GM19240 (cell line): ENCODE data around the gene THOC5.
"Not testable (repeated sequence)": the region's sequence is repeated elsewhere in the genome, so short reads cannot be mapped to it uniquely, and the experiment has no call there.

Experiments used
- DNase-seq: peaks from one replicate; pipeline ENCODE4 v3.0.0; 2011; ENCODE audit warnings: low spot score; ENCODE audit not compliant: insufficient read length

THOC5 gene

GRCh38 chr22:29511126-29511862, 42.3 kb downstream of the THOC5 start:
- no peak for DNase-seq

GRCh38 chr22:29510542-29510941, 43.0 kb downstream of the THOC5 start:
- no peak for DNase-seq

GRCh38 chr22:29509815-29510214, 43.7 kb downstream of the THOC5 start:
- DNase-seq: no peak

- DNase-seq: no peak
Measured at GRCh38 chr22:29509298-29509697, 44.3 kb downstream of the THOC5 start.

- DNase-seq: no peak
Measured at GRCh38 chr22:29503811-29504372, 49.7 kb downstream of the THOC5 start.

- DNase-seq: no peak
Measured at GRCh38 chr22:29499852-29500251, 53.7 kb downstream of the THOC5 start.

- no peak for DNase-seq
Measured at GRCh38 chr22:29493636-29494035, 59.9 kb downstream of the THOC5 start.

GRCh38 chr22:29491012-29491411, 62.5 kb downstream of the THOC5 start:
- no peak for DNase-seq

GRCh38 chr22:29489127-29489780, 64.3 kb downstream of the THOC5 start:
- not testable (repeated sequence) for DNase-seq

- DNase-seq: no peak
Measured at GRCh38 chr22:29487426-29487986, 66.1 kb downstream of the THOC5 start.

- no peak for DNase-seq
Measured at GRCh38 chr22:29485448-29485847, 68.1 kb downstream of the THOC5 start.

GRCh38 chr22:29484642-29485041, 68.9 kb downstream of the THOC5 start:
- no peak for DNase-seq

- DNase-seq: no peak
Measured at GRCh38 chr22:29483254-29483653, 70.3 kb downstream of the THOC5 start.

GRCh38 chr22:29482726-29483125, 70.8 kb downstream of the THOC5 start:
- no peak for DNase-seq

GRCh38 chr22:29482253-29482652, 71.3 kb downstream of the THOC5 start:
- DNase-seq: no peak

- DNase-seq: no peak
Measured at GRCh38 chr22:29481265-29482000, 72.1 kb downstream of the THOC5 start.

- DNase-seq: no peak
Measured at GRCh38 chr22:29480512-29481264, 72.9 kb downstream of the THOC5 start.

- no peak for DNase-seq
Measured at GRCh38 chr22:29480262-29480511, 73.4 kb downstream of the THOC5 start.

- no peak for DNase-seq
Measured at GRCh38 chr22:29479417-29480261, 73.9 kb downstream of the THOC5 start, which contains the start of gene NEFH. Gene NEFH (plus strand): TSS chr22:29480218. CDS start chr22:29480263, 45 bp downstream.
